Activated naive CD4-positive, alpha-beta T cell treated with anti-CD3 and anti-CD28 coated beads, Interleukin-2, amount 50 U/mL, for 72 hours (primary cell): ENCODE measurements around the gene CIPC. TPM values are rescaled to one million over a fixed set of nuclear protein-coding genes. Genes with fewer than 3 reads are reported as not detected.

ENCODE experiments used
- ATAC-seq, 2 donors: fragments of 150-1000 bp; cut with Tn5 transposase; 2 replicates each; pipeline ENCODE4 v1.10.0; 2021; ENCODE audit warnings: mild to moderate bottlenecking in 2 of 2, moderate library complexity in 2 of 2
- DNase-seq, 2 donors: peaks; one replicate each; pipeline ENCODE4 v3.0.0; 2021 to 2022; ENCODE audit warnings: low spot score in 2 of 2
- H3K27ac Mint-ChIP-seq, 2 donors: one replicate each; pipeline ENCODE4 v1.8.0; 2022; ENCODE audit warnings: mild to moderate bottlenecking in 2 of 2, mixed read lengths in 2 of 2
- H3K36me3 Mint-ChIP-seq, 2 donors: one replicate each; pipeline ENCODE4 v1.8.0; 2022; ENCODE audit warnings: mixed read lengths in 2 of 2
- H3K9me3 Mint-ChIP-seq, 2 donors: one replicate each; pipeline ENCODE4 v1.8.0; 2022; ENCODE audit warnings: mixed read lengths in 2 of 2
- total RNA-seq, 2 donors: library from RNA; stranded (reverse); gene quantifications; one replicate each; pipeline ENCODE4 v1.2.3, GENCODE V29; 2022

CIPC gene
- total RNA-seq, 2 donors from 2014 or later: 5.4 to 9.6 TPM

GRCh38 chr14:77130386-77130785, 32.3 kb downstream of the CIPC start:
- Mint-ChIP-seq H3K27ac (no peak overlapping the region), H3K36me3 (no peaks in the 10 kb centered on the region), H3K9me3 (peaks cover 0 to 4% of the 10 kb centered on the region in 2 donors)
- DNase-seq: no peak
- no peak for ATAC-seq

- DNase-seq (no peak), ATAC-seq (no peak)
- Mint-ChIP-seq H3K27ac (no peak overlapping the region), H3K9me3 (peaks cover 0 to 4% of the 10 kb centered on the region in 2 donors), H3K36me3 (no peaks in the 10 kb centered on the region)
Measured at GRCh38 chr14:77131206-77131605, 33.1 kb downstream of the CIPC start.

GRCh38 chr14:77131871-77132486, 33.9 kb downstream of the CIPC start:
- peaks cover 0 to 4% of the 10 kb centered on the region in 2 donors for H3K9me3 Mint-ChIP-seq
- ATAC-seq: no peak
- H3K27ac Mint-ChIP-seq: no peak overlapping the region
- peak in 1 of 2 donors; percentile 14 for DNase-seq
- H3K36me3 Mint-ChIP-seq: no peaks in the 10 kb centered on the region

- H3K9me3 Mint-ChIP-seq: peaks cover 0 to 4% of the 10 kb centered on the region in 2 donors
- H3K36me3 Mint-ChIP-seq: no peaks in the 10 kb centered on the region
- ATAC-seq (peak; percentile 36 to 84), DNase-seq (peak in 1 of 2 donors; percentile 74)
- no peak overlapping the region for H3K27ac Mint-ChIP-seq
Measured at GRCh38 chr14:77133720-77134338, 35.8 kb downstream of the CIPC start.

- no peak for DNase-seq
- Mint-ChIP-seq H3K27ac (no peak overlapping the region), H3K36me3 (no peaks in the 10 kb centered on the region), H3K9me3 (no peaks in the 10 kb centered on the region)
- ATAC-seq: no peak
Measured at GRCh38 chr14:77139022-77139421, 41.0 kb downstream of the CIPC start.

- no peaks in the 10 kb centered on the region for H3K36me3 Mint-ChIP-seq
- H3K9me3 Mint-ChIP-seq: no peaks in the 10 kb centered on the region
- peak in 1 of 2 donors; percentile 75 for DNase-seq
- ATAC-seq: peak; percentile 74 to 89
- H3K27ac Mint-ChIP-seq: no peak overlapping the region
Measured at GRCh38 chr14:77139540-77140358, 41.7 kb downstream of the CIPC start.

- no peak for ATAC-seq
- no peak for DNase-seq
- Mint-ChIP-seq H3K36me3 (no peaks in the 10 kb centered on the region), H3K27ac (no peak overlapping the region), H3K9me3 (no peaks in the 10 kb centered on the region)
Measured at GRCh38 chr14:77140359-77141213, 42.5 kb downstream of the CIPC start.

GRCh38 chr14:77141214-77142004, 43.4 kb downstream of the CIPC start, which contains the start of gene ZDHHC22:
Gene ZDHHC22 (minus strand): TSS chr14:77141791. CDS start chr14:77139738, 2,053 bp downstream.
- peak in 1 of 2 donors; percentile 51 for ATAC-seq
- no peak within 1 kb of the TSS for H3K27ac Mint-ChIP-seq
- H3K9me3 Mint-ChIP-seq: no peaks in the 10 kb centered on the region
- peak in 1 of 2 donors; percentile 33 for DNase-seq
- no peaks in the 10 kb centered on the region for H3K36me3 Mint-ChIP-seq

- DNase-seq (no peak), ATAC-seq (no peak)
- Mint-ChIP-seq H3K36me3 (no peaks in the 10 kb centered on the region), H3K27ac (no peak overlapping the region), H3K9me3 (no peaks in the 10 kb centered on the region)
Measured at GRCh38 chr14:77142005-77142800, 44.1 kb downstream of the CIPC start.

- Mint-ChIP-seq H3K36me3 (no peaks in the 10 kb centered on the region), H3K27ac (no peak overlapping the region), H3K9me3 (no peaks in the 10 kb centered on the region)
- DNase-seq (no peak), ATAC-seq (no peak)
Measured at GRCh38 chr14:77143071-77143470, 45.0 kb downstream of the CIPC start.

GRCh38 chr14:77144412-77145115, 46.5 kb downstream of the CIPC start:
- no peak for ATAC-seq
- Mint-ChIP-seq H3K36me3 (no peaks in the 10 kb centered on the region), H3K27ac (no peak overlapping the region), H3K9me3 (no peaks in the 10 kb centered on the region)
- DNase-seq: no peak

- Mint-ChIP-seq H3K9me3 (no peaks in the 10 kb centered on the region), H3K27ac (no peak overlapping the region), H3K36me3 (no peaks in the 10 kb centered on the region)
- ATAC-seq (no peak), DNase-seq (peak in 1 of 2 donors; percentile 44)
Measured at GRCh38 chr14:77145975-77146740, 48.1 kb downstream of the CIPC start.

- Mint-ChIP-seq H3K27ac (no peak overlapping the region), H3K36me3 (no peaks in the 10 kb centered on the region), H3K9me3 (no peaks in the 10 kb centered on the region)
- DNase-seq: peak in 1 of 2 donors; percentile 13
- ATAC-seq: no peak
Measured at GRCh38 chr14:77148510-77149231, 50.6 kb downstream of the CIPC start.
